Breast epithelium (tissue), 4 donors: Measurements from ENCODE around the gene RAD21L1. TPM values are rescaled to one million over a fixed set of nuclear protein-coding genes. Genes with fewer than 3 reads are reported as not detected.

Experiments used
- DNase-seq, 2 donors: peaks; one replicate each; pipeline ENCODE4 v3.0.0-alpha.2; 2019; ENCODE audit warnings: low spot score in 2 of 2
- H3K27ac ChIP-seq, 2 donors: fragments of 200-600 bp; sonication (generic) in 1 of 2; one replicate each; pipeline ENCODE4 v1.5.1; 2016 to 2019; ENCODE audit warnings: mild to moderate bottlenecking in 1 of 2
- H3K27me3 ChIP-seq, 2 donors: fragments of 200-600 bp; sonication (generic) in 1 of 2; one replicate each; pipeline versions ENCODE4 v1.5.1 to v1.6.0; 2017 to 2019; ENCODE audit warnings: control low read depth in 1 of 2, mild to moderate bottlenecking in 1 of 2
- H3K36me3 ChIP-seq: fragments of 200-600 bp; one replicate; pipeline ENCODE4 v1.5.1; 2019
- H3K4me1 ChIP-seq, 2 donors: fragments of 200-600 bp; sonication (generic); one replicate each; pipeline ENCODE4 v1.5.1; 2016 to 2019; ENCODE audit warnings: control low read depth in 1 of 2
- H3K4me3 ChIP-seq, 3 donors: fragments of 200-600 bp; sonication (generic); 1 replicate in 2 of 3; 2 replicates in 1 of 3; pipeline ENCODE4 v1.5.1; 2016 to 2019; ENCODE audit warnings: mild to moderate bottlenecking in 3 of 3, moderate library complexity in 2 of 3
- H3K9me3 ChIP-seq, 2 donors: fragments of 200-600 bp; sonication (generic) in 1 of 2; one replicate each; pipeline ENCODE4 v1.5.1; 2016 to 2019; ENCODE audit warnings: control low read depth in 1 of 2
- POLR2A ChIP-seq: fragments of 450-650 bp; IDR thresholded peaks from one replicate; pipeline ENCODE4 v1.6.1; 2016; ENCODE audit warnings: antibody characterized with exemption, mild to moderate bottlenecking, moderate library complexity
- POLR2AphosphoS5 ChIP-seq, 3 donors: sonication (generic); formaldehyde crosslinking; IDR thresholded peaks; one replicate each; pipeline ENCODE4 v1.6.1; 2017; ENCODE audit warnings: antibody characterized with exemption in 3 of 3
- intact Hi-C: fragments of 100-400 bp; cut with DNase I; formaldehyde crosslinking; loops from one replicate; pipeline ENCODE4 v1.15.1; 2023; ENCODE audit warnings: low total_unique reads
- total RNA-seq, 3 donors: library from RNA; depleted of rRNA; stranded (reverse); fragments of >200 nt; gene quantifications; one replicate each; pipeline ENCODE4 v1.1.0, GENCODE V29; 2016
- TF ChIP-seq, protein P1 (sequence below), 3 donors: fragments of 450-650 bp; IDR thresholded peaks; one replicate each; pipeline ENCODE4 v1.5.1; 2016 to 2017; ENCODE audit warnings: antibody characterized with exemption in 3 of 3, mild to moderate bottlenecking in 3 of 3, moderate library complexity in 3 of 3

RAD21L1 gene
- total RNA-seq, 3 donors from 2014 or later = not detected

DNA sequence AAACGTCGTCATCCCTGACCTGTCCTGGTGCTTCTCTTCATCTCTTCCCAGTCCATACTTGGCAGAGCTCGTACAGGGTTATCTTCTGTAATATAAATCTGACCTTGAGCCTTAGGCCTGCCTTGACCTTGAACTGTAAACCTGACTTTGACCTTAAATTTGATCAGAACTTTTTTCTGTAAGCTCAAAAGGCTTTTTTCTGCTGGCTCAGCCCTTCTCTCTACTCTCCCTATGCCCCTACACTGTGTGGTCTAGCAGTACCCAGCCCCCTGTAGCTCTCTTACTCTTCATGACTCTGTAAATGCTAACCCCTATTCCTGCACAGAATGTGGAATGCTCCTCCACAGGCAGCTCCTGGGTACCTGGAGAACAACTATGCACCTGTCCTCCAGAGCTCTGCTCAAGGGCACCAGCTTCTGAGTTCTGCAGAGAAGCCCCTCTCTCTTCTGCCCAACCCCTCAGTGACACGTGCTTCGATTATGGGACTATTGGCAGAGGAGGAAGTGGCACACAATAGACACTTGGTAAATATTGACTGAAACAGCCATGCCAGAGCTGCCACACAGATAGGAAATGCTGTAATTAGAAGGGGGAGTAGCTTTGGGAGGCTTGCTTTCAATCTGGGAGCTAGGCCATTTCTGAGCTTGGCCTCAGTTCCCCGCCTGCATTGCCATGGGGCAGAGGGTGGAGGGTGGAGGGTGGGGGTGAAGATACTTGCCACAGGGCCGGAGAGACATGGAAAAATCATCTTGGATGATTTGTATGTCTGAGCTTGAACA, 55.6 kb downstream of the RAD21L1 start:
- H3K4me1 ChIP-seq = no peaks in the 10 kb centered on the region
- DNase-seq = peak in 1 of 2 donors; percentile 2
- TF ChIP-seq, protein P1, sequence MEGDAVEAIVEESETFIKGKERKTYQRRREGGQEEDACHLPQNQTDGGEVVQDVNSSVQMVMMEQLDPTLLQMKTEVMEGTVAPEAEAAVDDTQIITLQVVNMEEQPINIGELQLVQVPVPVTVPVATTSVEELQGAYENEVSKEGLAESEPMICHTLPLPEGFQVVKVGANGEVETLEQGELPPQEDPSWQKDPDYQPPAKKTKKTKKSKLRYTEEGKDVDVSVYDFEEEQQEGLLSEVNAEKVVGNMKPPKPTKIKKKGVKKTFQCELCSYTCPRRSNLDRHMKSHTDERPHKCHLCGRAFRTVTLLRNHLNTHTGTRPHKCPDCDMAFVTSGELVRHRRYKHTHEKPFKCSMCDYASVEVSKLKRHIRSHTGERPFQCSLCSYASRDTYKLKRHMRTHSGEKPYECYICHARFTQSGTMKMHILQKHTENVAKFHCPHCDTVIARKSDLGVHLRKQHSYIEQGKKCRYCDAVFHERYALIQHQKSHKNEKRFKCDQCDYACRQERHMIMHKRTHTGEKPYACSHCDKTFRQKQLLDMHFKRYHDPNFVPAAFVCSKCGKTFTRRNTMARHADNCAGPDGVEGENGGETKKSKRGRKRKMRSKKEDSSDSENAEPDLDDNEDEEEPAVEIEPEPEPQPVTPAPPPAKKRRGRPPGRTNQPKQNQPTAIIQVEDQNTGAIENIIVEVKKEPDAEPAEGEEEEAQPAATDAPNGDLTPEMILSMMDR (IDR thresholded peaks at IDR 0.05) = no peak
- TF ChIP-seq POLR2A = no peak
- no peak for TF ChIP-seq POLR2AphosphoS5 (IDR thresholded peaks at IDR 0.05)
- H3K4me3 ChIP-seq = no peak overlapping the region
- intact Hi-C loops = no loop called here
- no peaks in the 10 kb centered on the region for H3K27me3 ChIP-seq
- H3K36me3 ChIP-seq = no peaks in the 10 kb centered on the region
- H3K9me3 ChIP-seq = no peaks in the 10 kb centered on the region
- H3K27ac ChIP-seq = no peak overlapping the region

DNA sequence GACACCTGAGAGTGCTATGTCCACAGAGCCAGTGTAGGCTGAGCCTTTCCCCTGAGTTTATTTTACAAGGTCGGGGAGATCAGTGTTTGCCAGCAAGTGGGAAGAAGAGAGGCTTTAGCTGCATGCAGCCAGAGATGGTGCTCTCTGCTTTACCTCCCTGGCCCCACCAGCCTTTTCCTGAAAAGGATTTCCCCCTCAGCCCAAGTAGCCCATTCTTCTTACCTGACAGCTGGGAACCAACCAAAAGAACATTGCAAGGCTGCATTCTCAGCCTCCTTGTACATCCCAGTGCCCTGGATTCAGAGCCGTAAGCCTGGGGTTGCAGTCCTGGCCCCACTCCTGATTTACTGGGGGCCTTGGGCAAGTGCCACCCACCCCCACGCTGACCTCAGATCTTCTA, 57.1 kb downstream of the RAD21L1 start:
- no peak overlapping the region for H3K27ac ChIP-seq
- intact Hi-C loops = no loop called here

DNA sequence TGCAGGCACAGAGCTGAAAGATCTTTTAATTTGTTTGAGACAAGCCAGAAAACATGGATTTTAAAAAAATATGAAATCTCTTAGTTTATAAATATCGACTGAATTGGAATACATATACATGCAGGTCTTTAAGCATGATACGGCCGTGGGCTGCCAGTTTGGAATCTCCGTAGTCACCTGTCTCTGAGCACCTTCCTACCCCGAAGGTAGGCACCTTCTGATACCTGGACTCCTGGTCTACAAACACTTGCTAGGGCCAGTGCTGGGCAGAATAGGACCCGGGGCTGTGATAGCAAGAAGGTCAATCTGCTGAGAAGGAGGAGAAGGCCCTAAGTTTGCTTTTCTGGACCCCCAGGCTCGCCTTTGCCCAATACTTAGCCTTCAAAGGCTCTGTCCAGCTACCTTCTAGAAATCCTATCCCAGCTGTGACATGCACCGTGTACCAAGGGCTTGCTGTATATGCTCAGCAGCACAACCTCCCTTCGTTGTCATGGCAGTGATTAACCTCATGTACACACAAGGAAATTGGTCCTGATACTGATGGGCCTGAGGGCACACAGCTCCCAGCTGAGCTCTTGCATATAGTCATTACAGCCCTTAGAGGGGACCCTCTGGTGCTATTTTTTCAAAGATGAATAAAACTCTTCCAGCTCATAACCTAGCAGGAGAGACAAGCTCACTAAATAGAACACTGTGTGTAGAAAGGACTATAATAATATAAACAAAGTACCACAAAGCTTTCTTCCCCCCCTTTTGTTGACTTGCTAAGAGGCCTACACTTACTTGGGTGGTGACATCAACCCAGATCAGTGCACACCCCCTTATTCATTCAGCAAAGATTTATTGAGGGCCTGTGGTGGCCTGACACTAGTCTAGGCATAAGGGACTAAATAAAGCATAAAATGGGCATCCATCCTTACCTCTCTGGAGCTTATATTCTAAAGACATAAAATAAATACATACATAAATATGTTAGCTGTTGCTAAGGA, 58.0 kb downstream of the RAD21L1 start:
- Histone ChIP-seq H3K4me1 (no peaks in the 10 kb centered on the region), H3K27ac (no peak overlapping the region), H3K9me3 (no peaks in the 10 kb centered on the region), H3K36me3 (no peaks in the 10 kb centered on the region), H3K27me3 (no peaks in the 10 kb centered on the region), H3K4me3 (no peak overlapping the region)
- no peak for DNase-seq
- TF ChIP-seq POLR2A (no peak), POLR2AphosphoS5 (IDR thresholded peaks at IDR 0.05) (no peak)
- intact Hi-C loops = no loop called here

More for the DNA sequence above, 57.1 kb downstream of the RAD21L1 start:
- Histone ChIP-seq H3K27me3 (no peaks in the 10 kb centered on the region), H3K9me3 (no peaks in the 10 kb centered on the region), H3K36me3 (no peaks in the 10 kb centered on the region), H3K4me1 (no peaks in the 10 kb centered on the region), H3K4me3 (no peak overlapping the region)
- no peak for DNase-seq
- TF ChIP-seq POLR2AphosphoS5 (IDR thresholded peaks at IDR 0.05) (no peak), POLR2A (no peak)

DNA sequence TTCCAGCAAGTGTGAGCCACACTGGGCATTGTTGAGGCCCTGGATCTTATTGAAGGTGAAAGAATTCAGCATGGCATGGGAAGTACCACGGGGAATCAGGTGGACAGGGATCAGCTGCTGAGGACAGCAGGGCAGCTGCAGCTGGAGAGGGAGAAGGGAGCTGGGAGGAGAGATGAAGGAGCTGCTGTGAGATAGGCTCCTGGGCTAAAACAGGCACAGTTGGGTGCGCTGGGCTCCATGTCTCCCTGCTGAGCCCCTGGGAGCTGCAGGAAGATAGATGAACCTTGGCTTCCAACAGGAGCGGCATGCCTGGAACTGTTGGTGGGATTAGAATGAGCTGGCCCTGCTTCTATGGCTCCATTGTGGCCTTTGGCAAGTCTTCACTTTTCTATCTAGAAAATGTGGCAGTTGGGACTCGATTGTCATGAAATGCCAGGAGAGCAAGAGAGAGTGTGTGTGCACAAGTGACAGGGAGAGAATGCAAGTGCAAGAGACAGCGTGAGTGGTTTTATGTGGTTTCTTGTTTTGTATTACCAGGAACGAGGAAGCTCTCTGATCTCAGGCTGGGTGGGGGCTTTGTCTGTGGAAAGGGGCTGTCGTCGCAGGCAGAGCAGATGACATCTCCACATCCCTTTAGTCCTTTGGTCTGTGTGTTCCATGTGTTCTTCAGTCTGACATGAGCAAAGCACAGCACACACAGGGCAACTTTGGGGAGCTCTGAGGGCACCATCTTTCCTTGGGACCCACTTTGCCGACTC, 60.6 kb downstream of the RAD21L1 start:
- Histone ChIP-seq H3K27me3 (no peaks in the 10 kb centered on the region), H3K9me3 (no peaks in the 10 kb centered on the region), H3K27ac (no peak overlapping the region), H3K4me3 (no peak overlapping the region), H3K36me3 (no peaks in the 10 kb centered on the region), H3K4me1 (no peaks in the 10 kb centered on the region)
- TF ChIP-seq, protein P1 (IDR thresholded peaks at IDR 0.05) = no peak
- TF ChIP-seq POLR2A (no peak), POLR2AphosphoS5 (IDR thresholded peaks at IDR 0.05) (no peak)
- intact Hi-C loops = no loop called here
- DNase-seq = no peak

DNA sequence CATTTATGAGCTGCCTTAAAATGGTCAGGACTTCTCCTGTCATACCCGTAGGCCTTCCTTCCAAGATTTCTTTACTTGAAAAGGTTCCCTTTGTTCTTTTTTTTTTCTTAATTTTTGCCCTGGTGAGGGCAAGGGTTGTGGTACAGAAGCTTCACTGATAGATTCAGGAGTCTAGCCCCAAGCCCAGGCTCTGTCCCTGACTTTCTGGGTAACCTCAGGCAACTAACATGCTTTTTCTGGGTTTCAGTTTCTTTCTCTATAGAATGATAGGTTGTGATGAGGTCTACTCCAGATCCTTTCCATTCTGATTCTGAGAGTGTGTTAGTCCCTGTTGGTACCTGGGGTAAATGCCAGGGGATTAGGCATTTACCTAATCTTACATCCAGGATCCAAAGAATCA, 61.5 kb downstream of the RAD21L1 start:
- DNase-seq = no peak
- no peak overlapping the region for H3K27ac ChIP-seq
- TF ChIP-seq POLR2A (no peak), POLR2AphosphoS5 (IDR thresholded peaks at IDR 0.05) (no peak)
- TF ChIP-seq, protein P1 (IDR thresholded peaks at IDR 0.05) = no peak
- no peaks in the 10 kb centered on the region for H3K4me1 ChIP-seq
- no peak overlapping the region for H3K4me3 ChIP-seq
- intact Hi-C loops = no loop called here
- no peaks in the 10 kb centered on the region for H3K36me3 ChIP-seq
- no peaks in the 10 kb centered on the region for H3K9me3 ChIP-seq
- no peaks in the 10 kb centered on the region for H3K27me3 ChIP-seq
